ENCODE data around the gene CACNA2D3.

Gene CACNA2D3

GRCh38 chr3:54196360-54196991 lies 74.1 kb downstream of the CACNA2D3 start:
- DNase-seq (ENCODE audit: insufficient read length, low spot score) = no peak
- FAIRE-seq = no peak
- no peak for TF ChIP-seq POLR2A (IDR thresholded peaks at IDR 0.05; ENCODE audit: low read depth, low read length)
- TF ChIP-seq POLR2AphosphoS5 (IDR thresholded peaks at IDR 0.05; ENCODE audit: low read depth, low read length) = no peak

GRCh38 chr3:54197509-54197908 lies 75.2 kb downstream of the CACNA2D3 start:
- no peak for DNase-seq (ENCODE audit: insufficient read length, low spot score)
- TF ChIP-seq PAX5 (IDR thresholded peaks at IDR 0.05; ENCODE audit: insufficient read depth, low read length, severe bottlenecking) (no peak), SPI1 (IDR thresholded peaks at IDR 0.05; ENCODE audit: low read depth, low read length) (no peak), POLR2AphosphoS5 (IDR thresholded peaks at IDR 0.05; ENCODE audit: low read depth, low read length) (no peak), POLR2A (IDR thresholded peaks at IDR 0.05; ENCODE audit: low read depth, low read length) (no peak), TAF1 (IDR thresholded peaks at IDR 0.05; ENCODE audit: low read depth, low read length) (no peak), POU2F2 (IDR thresholded peaks at IDR 0.05; ENCODE audit: low read depth, low read length) (no peak)
- FAIRE-seq = no peak

GRCh38 chr3:54198556-54198955 lies 76.2 kb downstream of the CACNA2D3 start:
- no peak for DNase-seq (ENCODE audit: insufficient read length, low spot score)
- no peak for FAIRE-seq

GRCh38 chr3:54202054-54202453 lies 79.7 kb downstream of the CACNA2D3 start:
- DNase-seq (ENCODE audit: insufficient read length, low spot score) (no peak), FAIRE-seq (no peak)
- no peak for TF ChIP-seq POLR2AphosphoS5 (IDR thresholded peaks at IDR 0.05; ENCODE audit: low read depth, low read length)
- no peak for TF ChIP-seq TAF1 (IDR thresholded peaks at IDR 0.05; ENCODE audit: low read depth, low read length)
- TF ChIP-seq POLR2A (IDR thresholded peaks at IDR 0.05; ENCODE audit: low read depth, low read length) = no peak
- TF ChIP-seq SPI1 (IDR thresholded peaks at IDR 0.05; ENCODE audit: low read depth, low read length) = no peak
- no peak for TF ChIP-seq POU2F2 (IDR thresholded peaks at IDR 0.05; ENCODE audit: low read depth, low read length)
- no peak for TF ChIP-seq PAX5 (IDR thresholded peaks at IDR 0.05; ENCODE audit: insufficient read depth, low read length, severe bottlenecking)

More at GRCh38 chr3:54198556-54198955, 76.2 kb downstream of the CACNA2D3 start:
- no peak for TF ChIP-seq POLR2AphosphoS5 (IDR thresholded peaks at IDR 0.05; ENCODE audit: low read depth, low read length)
- no peak for TF ChIP-seq POLR2A (IDR thresholded peaks at IDR 0.05; ENCODE audit: low read depth, low read length)
- no peak for TF ChIP-seq POU2F2 (IDR thresholded peaks at IDR 0.05; ENCODE audit: low read depth, low read length)
- no peak for TF ChIP-seq TAF1 (IDR thresholded peaks at IDR 0.05; ENCODE audit: low read depth, low read length)
- no peak for TF ChIP-seq SPI1 (IDR thresholded peaks at IDR 0.05; ENCODE audit: low read depth, low read length)
- no peak for TF ChIP-seq PAX5 (IDR thresholded peaks at IDR 0.05; ENCODE audit: insufficient read depth, low read length, severe bottlenecking)

- no peak for FAIRE-seq
- TF ChIP-seq POLR2A (IDR thresholded peaks at IDR 0.05; ENCODE audit: low read depth, low read length) = no peak
- TF ChIP-seq TAF1 (IDR thresholded peaks at IDR 0.05; ENCODE audit: low read depth, low read length) = no peak
- TF ChIP-seq SPI1 (IDR thresholded peaks at IDR 0.05; ENCODE audit: low read depth, low read length) = no peak
- no peak for TF ChIP-seq PAX5 (IDR thresholded peaks at IDR 0.05; ENCODE audit: insufficient read depth, low read length, severe bottlenecking)
- no peak for TF ChIP-seq POLR2AphosphoS5 (IDR thresholded peaks at IDR 0.05; ENCODE audit: low read depth, low read length)
- TF ChIP-seq POU2F2 (IDR thresholded peaks at IDR 0.05; ENCODE audit: low read depth, low read length) = no peak
- DNase-seq (ENCODE audit: insufficient read length, low spot score) = no peak
These were observed 80.4 kb downstream of the CACNA2D3 start for GRCh38 chr3:54202651-54203248.

GRCh38 chr3:54206874-54207273 lies 84.5 kb downstream of the CACNA2D3 start:
- FAIRE-seq = no peak
- DNase-seq (ENCODE audit: insufficient read length, low spot score) = no peak
- TF ChIP-seq POU2F2 (IDR thresholded peaks at IDR 0.05; ENCODE audit: low read depth, low read length) (no peak), SPI1 (IDR thresholded peaks at IDR 0.05; ENCODE audit: low read depth, low read length) (no peak), POLR2AphosphoS5 (IDR thresholded peaks at IDR 0.05; ENCODE audit: low read depth, low read length) (no peak), TAF1 (IDR thresholded peaks at IDR 0.05; ENCODE audit: low read depth, low read length) (no peak), POLR2A (IDR thresholded peaks at IDR 0.05; ENCODE audit: low read depth, low read length) (no peak), PAX5 (IDR thresholded peaks at IDR 0.05; ENCODE audit: insufficient read depth, low read length, severe bottlenecking) (no peak)

GRCh38 chr3:54211097-54211496 lies 88.7 kb downstream of the CACNA2D3 start:
- no peak for DNase-seq (ENCODE audit: insufficient read length, low spot score)

GRCh38 chr3:54212723-54213122 lies 90.4 kb downstream of the CACNA2D3 start:
- FAIRE-seq = no peak
- no peak for DNase-seq (ENCODE audit: insufficient read length, low spot score)
- TF ChIP-seq SPI1 (IDR thresholded peaks at IDR 0.05; ENCODE audit: low read depth, low read length) (no peak), POLR2AphosphoS5 (IDR thresholded peaks at IDR 0.05; ENCODE audit: low read depth, low read length) (no peak), PAX5 (IDR thresholded peaks at IDR 0.05; ENCODE audit: insufficient read depth, low read length, severe bottlenecking) (no peak), POU2F2 (IDR thresholded peaks at IDR 0.05; ENCODE audit: low read depth, low read length) (no peak), TAF1 (IDR thresholded peaks at IDR 0.05; ENCODE audit: low read depth, low read length) (no peak), POLR2A (IDR thresholded peaks at IDR 0.05; ENCODE audit: low read depth, low read length) (no peak)

More at GRCh38 chr3:54211097-54211496, 88.7 kb downstream of the CACNA2D3 start:
- no peak for FAIRE-seq
- TF ChIP-seq TAF1 (IDR thresholded peaks at IDR 0.05; ENCODE audit: low read depth, low read length) (no peak), SPI1 (IDR thresholded peaks at IDR 0.05; ENCODE audit: low read depth, low read length) (no peak), POLR2AphosphoS5 (IDR thresholded peaks at IDR 0.05; ENCODE audit: low read depth, low read length) (no peak), POLR2A (IDR thresholded peaks at IDR 0.05; ENCODE audit: low read depth, low read length) (no peak), PAX5 (IDR thresholded peaks at IDR 0.05; ENCODE audit: insufficient read depth, low read length, severe bottlenecking) (no peak), POU2F2 (IDR thresholded peaks at IDR 0.05; ENCODE audit: low read depth, low read length) (no peak)

- TF ChIP-seq TAF1 (IDR thresholded peaks at IDR 0.05; ENCODE audit: low read depth, low read length) = no peak
- TF ChIP-seq PAX5 (IDR thresholded peaks at IDR 0.05; ENCODE audit: insufficient read depth, low read length, severe bottlenecking) = no peak
- TF ChIP-seq POU2F2 (IDR thresholded peaks at IDR 0.05; ENCODE audit: low read depth, low read length) = no peak
- TF ChIP-seq POLR2AphosphoS5 (IDR thresholded peaks at IDR 0.05; ENCODE audit: low read depth, low read length) = no peak
- TF ChIP-seq SPI1 (IDR thresholded peaks at IDR 0.05; ENCODE audit: low read depth, low read length) = no peak
- TF ChIP-seq POLR2A (IDR thresholded peaks at IDR 0.05; ENCODE audit: low read depth, low read length) = no peak
- DNase-seq (ENCODE audit: insufficient read length, low spot score) (no peak), FAIRE-seq (no peak)
These were observed 91.6 kb downstream of the CACNA2D3 start for GRCh38 chr3:54213907-54214306.

Measured in GM12891 (cell line).